Endothelial cell of umbilical vein (primary cell): Measurements from ENCODE around the gene PNLIPRP2. TPM values are rescaled to one million over a fixed set of nuclear protein-coding genes. Genes with fewer than 3 reads are reported as not detected.

Source experiments
- BruUV-seq: library from RNA; stranded (reverse); fragments of 400-500 nt; replicated peaks from 2 replicates; lab custom pipeline; 2021; lab: Mats Ljungman, UMichigan
- CTCF ChIA-PET: fragments of 300-600, 350-600 bp; sonication (Branson Sonifier 250); formaldehyde crosslinking; loops from one replicate; lab custom pipeline; 2021; ENCODE audit warnings: antibody characterized with exemption, inconsistent platforms; lab: Charles Lee
- POLR2A ChIA-PET: fragments of 300-600, 350-600 bp; sonication (Branson Sonifier 250); formaldehyde crosslinking; loops from one replicate; lab custom pipeline; 2021; ENCODE audit warnings: antibody characterized with exemption, inconsistent platforms; lab: Charles Lee
- DNase-seq: peaks from one replicate; pipeline ENCODE4 v3.0.0-alpha.2; 2011; ENCODE audit warnings: low read depth, low spot score
- FAIRE-seq: peaks from 2 replicates; lab custom pipeline; 2011; peaks lifted over from hg19 to GRCh38; lab: Jason Lieb, UNC
- H2AFZ ChIP-seq: 2 replicates; pipeline ENCODE4 v1.6.0; 2012; ENCODE audit warnings: low read depth, low read length, control low read depth, inconsistent platforms
- H3K27ac ChIP-seq: 2 replicates; pipeline ENCODE4 v1.5.1; 2011; ENCODE audit warnings: low read depth, mild to moderate bottlenecking, control low read depth, low read length, moderate library complexity; ENCODE audit not compliant: insufficient read depth
- H3K27me3 ChIP-seq, 2 experiments: 2 replicates each; pipeline versions ENCODE4 v1.6.0 to v1.6.1; 2011; ENCODE audit warnings: low read length in 2 of 2, mixed read lengths in 1 of 2; ENCODE audit not compliant: control insufficient read depth in 2 of 2, insufficient read depth in 2 of 2
- H3K36me3 ChIP-seq, 2 experiments: 2 replicates in 1 of 2; 3 replicates in 1 of 2; pipeline ENCODE4 v1.5.1; 2011; ENCODE audit warnings: low read length in 2 of 2, mild to moderate bottlenecking in 1 of 2, moderate library complexity in 1 of 2; ENCODE audit not compliant: control insufficient read depth in 2 of 2, insufficient read depth in 2 of 2; ENCODE audit errors: extremely low read depth in 1 of 2
- H3K4me1 ChIP-seq: 3 replicates; pipeline ENCODE4 v1.5.1; 2011; ENCODE audit warnings: mild to moderate bottlenecking, low read length; ENCODE audit not compliant: control insufficient read depth, insufficient read depth; ENCODE audit errors: extremely low read depth
- H3K4me2 ChIP-seq: 2 replicates; pipeline ENCODE4 v1.6.1; 2011; ENCODE audit warnings: low read length, control low read depth, mixed read lengths; ENCODE audit not compliant: insufficient read depth
- H3K4me3 ChIP-seq, 3 experiments: fragments of 200-600 bp in 1 of 3; sonication (generic), shearing (Covaris generic) in 1 of 3; replicated peaks in 1 of 3; 2 replicates each; pipeline ENCODE4 v1.5.1; 2011 to 2016; ENCODE audit warnings: control low read depth in 3 of 3, low read length in 3 of 3, mild to moderate bottlenecking in 2 of 3, inconsistent platforms in 1 of 3, low read depth in 1 of 3, moderate library complexity in 1 of 3; ENCODE audit not compliant: insufficient read depth in 1 of 3
- H3K79me2 ChIP-seq: 2 replicates; pipeline ENCODE4 v1.6.0; 2012; ENCODE audit warnings: low read length, inconsistent platforms; ENCODE audit not compliant: control insufficient read depth, insufficient read depth
- H3K9ac ChIP-seq: replicated peaks from 2 replicates; pipeline ENCODE3; 2011; ENCODE audit warnings: low read length, control low read depth; ENCODE audit not compliant: insufficient read depth; ENCODE audit errors: extremely low read depth
- H3K9me1 ChIP-seq: replicated peaks from 3 replicates; pipeline ENCODE4 v1.6.0; 2011; ENCODE audit warnings: mild to moderate bottlenecking, low read length; ENCODE audit not compliant: control insufficient read depth, insufficient read depth; ENCODE audit errors: extremely low read depth
- H3K9me3 ChIP-seq: replicated peaks from 2 replicates; pipeline ENCODE4 v1.5.1; 2012; ENCODE audit warnings: low read length, inconsistent platforms; ENCODE audit not compliant: control insufficient read depth, insufficient read depth
- H4K20me1 ChIP-seq: replicated peaks from 2 replicates; pipeline ENCODE3; 2011; ENCODE audit warnings: mild to moderate bottlenecking, low read length; ENCODE audit not compliant: control insufficient read depth, insufficient read depth; ENCODE audit errors: extremely low read depth
- CTCF ChIP-seq, 2 donors: IDR thresholded peaks; 1 replicate in 1 of 2; 2 replicates in 1 of 2; pipeline ENCODE4 v1.5.1; 2011; ENCODE audit warnings: low read length in 2 of 2, mild to moderate bottlenecking in 2 of 2, moderate library complexity in 2 of 2, control low read depth in 1 of 2, inconsistent platforms in 1 of 2, low read depth in 1 of 2; ENCODE audit not compliant: insufficient read depth in 1 of 2; ENCODE audit errors: extremely low read depth in 1 of 2
- EZH2 ChIP-seq: IDR thresholded peaks from 2 replicates; pipeline ENCODE4 v1.6.1; 2012; ENCODE audit warnings: borderline replicate concordance, low read depth, mild to moderate bottlenecking, moderate library complexity, low read length, inconsistent platforms; ENCODE audit not compliant: severe bottlenecking
- FOS ChIP-seq: IDR thresholded peaks from 2 replicates; pipeline ENCODE4 v1.6.1; 2011; ENCODE audit warnings: mild to moderate bottlenecking, low read length, moderate library complexity, borderline replicate concordance; ENCODE audit not compliant: insufficient read depth
- GATA2 ChIP-seq: IDR thresholded peaks from 2 replicates; pipeline ENCODE4 v1.7.0; 2011; ENCODE audit warnings: low read depth, mild to moderate bottlenecking, moderate library complexity, mixed read lengths, low read length; ENCODE audit not compliant: insufficient read length, insufficient read depth
- JUN ChIP-seq: IDR thresholded peaks from 2 replicates; pipeline ENCODE4 v1.6.1; 2011; ENCODE audit warnings: borderline replicate concordance, low read depth; ENCODE audit not compliant: insufficient read length, insufficient read depth
- MAX ChIP-seq: IDR thresholded peaks from 2 replicates; pipeline ENCODE4 v1.6.1; 2011; ENCODE audit not compliant: insufficient read depth, insufficient read length
- MYC ChIP-seq: IDR thresholded peaks from one replicate; pipeline ENCODE4 v1.6.1; 2011; ENCODE audit warnings: mild to moderate bottlenecking, low read depth, low read length
- POLR2A ChIP-seq: IDR thresholded peaks from 2 replicates; pipeline ENCODE4 v1.6.1; 2012; ENCODE audit warnings: low read depth, mild to moderate bottlenecking, control low read depth, low read length
- POLR2AphosphoS5 ChIP-seq: IDR thresholded peaks from 2 replicates; pipeline ENCODE4 v1.6.1; 2012; ENCODE audit warnings: low read depth, mild to moderate bottlenecking, control low read depth, low read length, moderate library complexity; ENCODE audit not compliant: insufficient read depth
- dilution Hi-C: fragments of 300-500 bp; cut with MboI; formaldehyde crosslinking; loops from one replicate; pipeline ENCODE4 v1.15.0; 2019; ENCODE audit warnings: low sequenced_read_pairs; ENCODE audit not compliant: extremely low pct_ligation_motif_present
- intact Hi-C: fragments of 100-400 bp; cut with micrococcal nuclease; formaldehyde crosslinking; loops from one replicate; pipeline ENCODE4 v1.10.0; 2022
- polyA plus RNA-seq, 4 experiments: library from polyadenylated mRNA; depleted of rRNA in 3 of 4; stranded (reverse) in 3 of 4; unstranded in 1 of 4; fragments of >200 nt; gene quantifications; 2 replicates each; pipeline versions ENCODE4 v1.2.1 to v1.2.3, GENCODE V29; 2011 to 2012; ENCODE audit warnings: missing spikeins in 1 of 4
- total RNA-seq: library from RNA; stranded (reverse); gene quantifications from 2 replicates; pipeline ENCODE4 v1.2.3, GENCODE V29; 2021

PNLIPRP2 gene
- total and polyA plus RNA-seq, 2 donors (not counting 3 experiments of a cell fraction or from before 2014, with no cell fraction given) = not detected

- H4K20me1 ChIP-seq = no peaks in the 10 kb centered on the region
- no peaks in the 10 kb centered on the region for H3K79me2 ChIP-seq
- no peak overlapping the region for H3K4me2 ChIP-seq
- no peaks in the 10 kb centered on the region for H3K36me3 ChIP-seq
- H3K27ac ChIP-seq = no peak overlapping the region
- no peak for TF ChIP-seq JUN
- TF ChIP-seq POLR2AphosphoS5 = no peak
- TF ChIP-seq MYC = no peak
- no peak for TF ChIP-seq POLR2A
- no peak for TF ChIP-seq CTCF (IDR thresholded peaks at IDR 0.05; ENCODE audit: extremely low read depth in 1 of 2, insufficient read depth in 1 of 2, low read depth in 1 of 2, low read length in 2 of 2)
- no peak for TF ChIP-seq MAX
- no peak for TF ChIP-seq EZH2
- TF ChIP-seq FOS = no peak
- no peak for TF ChIP-seq GATA2
- no peaks in the 10 kb centered on the region for H3K9me1 ChIP-seq
- H3K4me1 ChIP-seq = no peaks in the 10 kb centered on the region
- intact Hi-C loops = no loop called here
- no peaks in the 10 kb centered on the region for H3K9me3 ChIP-seq
- no peaks in the 10 kb centered on the region for H3K27me3 ChIP-seq
- FAIRE-seq = no peak
- no peak overlapping the region for H3K4me3 ChIP-seq
- H2AFZ ChIP-seq = no peak overlapping the region
- ChIA-PET POLR2A (no interaction called here), CTCF (interaction anchor here (2.6 to 3.4 kb wide), 2 partner anchors 96 to 483 kb away, joined by 15 to 24 read pairs; no protein-coding TSS in a partner anchor)
- BruUV-seq = no TSS peak
- no peak overlapping the region for H3K9ac ChIP-seq
- dilution Hi-C loops = no loop called here
- no peak for DNase-seq
Measured at GRCh38 chr10:116692225-116692624, 71.5 kb downstream of the PNLIPRP2 start.
